GM19455 (cell line): ENCODE data around the gene MUSTN1.

Experiments
- ATAC-seq: cut with Tn5 transposase; IDR thresholded peaks from one replicate; pipeline ENCODE4 v1.9.1; 2021; ENCODE audit not compliant: unreplicated experiment

The MUSTN1 gene

GRCh38 chr3:52854013-52854412 lies 19.2 kb upstream of the MUSTN1 start:
- no peak for ATAC-seq

- no peak for ATAC-seq
Measured at GRCh38 chr3:52852419-52852818, 17.6 kb upstream of the MUSTN1 start.

GRCh38 chr3:52851348-52851747 lies 16.5 kb upstream of the MUSTN1 start:
- no peak for ATAC-seq

- ATAC-seq, result no peak
Measured at GRCh38 chr3:52849656-52850055, 14.8 kb upstream of the MUSTN1 start.

- ATAC-seq, result no peak
Measured at GRCh38 chr3:52848617-52849016, 13.8 kb upstream of the MUSTN1 start.

DNA sequence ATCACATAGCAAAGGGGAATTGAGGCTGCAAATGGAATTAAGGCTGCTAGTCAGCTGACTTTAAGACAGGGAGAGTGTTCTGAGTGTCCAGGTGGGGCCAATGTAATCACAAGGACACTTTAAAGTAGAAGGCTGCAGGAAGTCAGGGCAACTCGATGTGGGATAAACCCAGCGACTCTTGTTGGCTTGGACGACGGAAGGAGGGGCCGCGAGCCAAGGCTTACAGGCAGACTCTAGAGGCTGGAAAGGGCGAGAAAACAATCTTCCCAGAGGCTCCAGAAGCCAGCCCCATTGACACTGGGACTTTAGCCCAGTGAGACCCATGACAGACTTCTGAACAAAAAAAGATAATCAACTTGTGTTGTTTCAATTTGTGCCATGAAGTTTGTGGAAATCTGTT lies 12.9 kb upstream of the MUSTN1 start:
- ATAC-seq, result no peak

GRCh38 chr3:52847241-52847640 lies 12.4 kb upstream of the MUSTN1 start:
- no peak for ATAC-seq

- no peak for ATAC-seq
Measured at GRCh38 chr3:52846432-52846965, 11.7 kb upstream of the MUSTN1 start.

GRCh38 chr3:52845691-52846431 lies 11.0 kb upstream of the MUSTN1 start:
- ATAC-seq, result no peak

DNA sequence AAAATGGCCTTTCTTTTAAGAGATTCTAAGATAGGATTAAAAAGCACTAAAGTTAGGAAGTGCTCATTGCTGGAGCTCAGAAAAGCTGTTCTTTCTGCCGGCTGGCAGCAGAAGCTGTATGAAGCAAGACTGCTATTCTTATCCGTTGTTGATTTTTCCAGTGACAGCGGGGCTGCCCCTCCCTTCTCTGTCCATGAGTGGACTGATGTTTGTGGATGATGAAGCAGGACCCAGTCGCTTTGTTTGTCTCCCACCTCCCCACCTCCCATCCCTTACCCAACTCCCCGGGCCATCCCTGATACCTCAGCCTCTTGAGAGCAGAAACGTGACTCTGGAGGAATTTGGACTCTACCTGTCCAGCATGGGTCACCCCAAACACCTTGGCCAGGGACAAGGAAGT lies 10.3 kb upstream of the MUSTN1 start:
- no peak for ATAC-seq

DNA sequence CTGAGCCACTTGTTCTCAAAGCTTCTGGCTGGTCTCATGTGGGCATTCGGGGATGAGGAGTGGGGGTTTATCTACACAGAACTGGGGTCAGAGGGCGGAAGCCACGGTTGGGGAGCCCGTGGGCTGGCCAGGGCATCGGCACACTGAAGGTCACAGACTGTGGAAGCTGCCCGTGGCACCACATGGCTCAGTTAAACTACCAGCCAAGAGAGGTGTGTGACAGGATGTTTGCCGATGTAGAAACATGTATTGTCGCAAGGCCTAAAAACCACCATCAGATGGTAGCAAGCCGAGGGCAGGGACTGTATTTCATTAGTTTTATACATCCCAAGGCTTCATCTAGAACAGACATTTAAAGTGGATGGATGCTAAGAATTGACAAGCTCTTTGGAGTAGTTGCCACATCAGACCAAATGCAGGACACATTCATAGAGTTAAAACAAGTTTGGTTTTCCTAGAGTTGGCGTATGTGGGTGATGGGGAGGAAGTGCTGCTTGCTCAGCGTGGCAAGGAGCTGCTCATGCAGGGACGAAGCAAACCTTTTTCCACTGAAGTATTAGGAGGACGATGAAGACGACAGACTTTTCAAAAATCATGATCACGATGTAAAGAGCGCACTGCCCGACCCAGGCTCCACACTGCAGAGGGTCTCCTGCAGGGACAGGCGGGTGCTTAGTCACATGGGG lies 9.6 kb upstream of the MUSTN1 start:
- ATAC-seq, result no peak

DNA sequence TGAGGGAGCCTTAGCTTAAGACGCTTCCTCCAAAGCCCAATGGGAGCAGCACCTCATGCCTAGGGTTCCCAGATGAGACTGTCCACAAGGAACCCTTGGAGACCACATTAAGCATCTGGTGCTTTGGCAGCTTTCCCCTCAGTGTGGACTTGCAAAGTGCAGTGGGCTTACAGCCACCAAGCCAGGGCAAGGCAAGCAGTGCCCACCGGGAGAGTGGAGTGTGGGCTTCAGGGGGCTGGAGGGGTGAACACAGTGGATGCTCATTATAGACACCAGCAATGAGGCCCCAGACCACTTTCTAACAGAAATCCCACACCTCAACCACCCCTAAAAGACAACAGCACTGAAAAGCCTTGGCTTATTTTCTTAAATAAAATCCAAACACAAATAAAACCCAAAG lies 9.1 kb upstream of the MUSTN1 start:
- no peak for ATAC-seq

- ATAC-seq, result no peak
Measured at GRCh38 chr3:52843108-52843865, 8.5 kb upstream of the MUSTN1 start.

DNA sequence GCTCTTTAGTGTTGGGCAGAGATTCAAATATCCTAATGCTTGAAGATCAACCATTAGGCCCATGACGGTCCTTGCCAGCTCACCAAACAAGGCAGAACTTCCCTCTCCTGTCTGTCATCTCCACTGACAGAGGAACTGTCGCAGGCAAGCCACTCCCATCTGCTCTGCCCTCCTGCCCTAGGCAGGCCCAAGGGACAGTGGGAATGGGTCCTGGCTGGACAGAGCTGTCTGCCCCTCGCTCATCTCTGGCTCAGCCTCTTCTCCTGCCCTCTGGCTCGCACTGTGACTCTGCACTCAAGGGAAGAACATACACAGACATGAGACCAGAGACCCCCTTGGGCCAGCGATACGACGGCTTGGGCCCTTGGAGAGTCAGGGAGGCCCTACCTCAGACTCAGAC lies 7.6 kb upstream of the MUSTN1 start:
- ATAC-seq, result no peak

DNA sequence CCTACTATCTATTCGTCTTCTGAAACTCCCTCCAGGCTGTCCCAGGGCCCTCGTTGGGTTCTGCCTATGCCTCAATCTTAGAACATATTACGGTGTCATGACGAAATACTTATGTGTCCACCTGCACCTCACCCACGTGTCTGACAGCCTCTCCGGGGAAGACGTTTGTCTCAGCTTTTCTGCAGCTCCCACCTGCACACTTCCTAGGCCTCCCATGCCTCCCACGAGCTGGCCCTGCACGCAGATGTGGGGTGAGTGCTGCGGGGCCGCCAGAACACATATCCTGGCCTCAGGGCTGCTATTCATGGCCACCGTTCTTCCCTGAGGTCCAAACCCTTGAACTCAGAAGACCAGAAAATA lies 7.1 kb upstream of the MUSTN1 start:
- no peak for ATAC-seq

- ATAC-seq, result no peak
Measured at GRCh38 chr3:52841211-52841980, 6.6 kb upstream of the MUSTN1 start.

- ATAC-seq, result no peak
Measured at GRCh38 chr3:52839892-52840545, 5.2 kb upstream of the MUSTN1 start.

GRCh38 chr3:52839268-52839575 lies 4.4 kb upstream of the MUSTN1 start:
- no peak for ATAC-seq

DNA sequence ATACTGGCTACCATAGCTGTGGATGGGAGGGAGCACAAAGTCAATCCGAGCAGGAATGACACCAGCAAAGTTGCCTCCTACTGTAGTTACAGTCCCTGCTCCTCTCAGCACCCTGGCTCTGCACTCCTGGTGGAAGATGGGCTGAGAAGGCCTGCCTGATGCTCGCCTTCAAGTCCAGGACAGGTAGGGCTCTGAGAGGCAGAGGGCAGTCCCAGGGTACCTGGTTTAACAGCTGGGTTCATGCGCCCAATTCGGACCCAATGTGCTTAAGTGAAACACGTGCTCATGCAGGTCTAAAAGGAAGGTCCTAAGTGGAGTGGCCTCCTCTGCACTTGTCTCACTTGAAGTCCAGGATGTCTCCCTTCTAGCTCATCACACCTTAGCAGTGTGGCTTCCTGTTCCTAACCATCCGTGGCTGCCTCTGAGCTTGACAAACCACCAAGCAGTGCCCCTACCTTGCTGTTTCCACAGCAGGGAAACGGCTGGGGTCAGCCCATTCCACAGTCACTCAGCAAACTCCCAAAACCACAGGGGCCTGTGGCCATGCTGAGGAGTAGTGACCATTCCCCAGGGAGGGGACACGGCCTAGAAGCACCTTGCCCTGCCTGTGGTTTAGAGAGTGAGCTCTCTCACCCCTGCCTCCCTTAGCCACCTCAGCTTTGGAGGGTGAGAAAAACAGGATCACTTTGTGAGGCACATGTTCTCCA lies 3.9 kb upstream of the MUSTN1 start:
- ATAC-seq, result no peak

DNA sequence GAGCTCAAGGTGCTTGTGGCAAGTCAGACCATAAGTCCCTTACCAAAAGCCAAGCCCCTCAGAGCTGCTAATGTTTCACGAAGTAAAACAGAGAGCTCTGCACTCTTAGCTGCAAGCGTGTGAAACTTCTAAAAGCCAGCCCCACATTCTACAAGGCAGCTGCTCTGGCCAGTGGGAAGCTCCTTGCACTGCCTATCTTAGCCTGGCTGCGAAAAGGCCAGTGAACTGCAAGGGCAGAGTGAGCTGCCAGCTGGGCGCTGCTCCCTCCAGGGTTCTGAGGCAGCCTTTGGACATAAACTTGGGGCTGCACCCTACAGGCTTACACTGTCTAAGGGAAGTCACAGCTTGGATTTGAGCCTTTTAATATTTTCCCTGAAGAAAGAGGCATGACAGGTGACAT lies 2.2 kb upstream of the MUSTN1 start:
- ATAC-seq, result no peak
